SK-N-SH treated with all-trans-retinoic acid at 6 μM for 48 hours (cell line): ENCODE measurements around the gene SCARB2.

Experiments used
- ATAC-seq: fragments of 200-7000 bp; cut with Tn5 transposase; 3 replicates; pipeline ENCODE4 v1.9.1; 2020; ENCODE audit warnings: mild to moderate bottlenecking, moderate library complexity
- BACH2 ChIP-seq: fragments of 250-450 bp; sonication (Bioruptor Pico); IDR thresholded peaks from 2 replicates; pipeline ENCODE4 v1.9.0; 2021; ENCODE audit warnings: mild to moderate bottlenecking, borderline replicate concordance
- CREB5 ChIP-seq: fragments of 250-450 bp; sonication (Bioruptor Pico); IDR thresholded peaks from 2 replicates; pipeline ENCODE4 v1.5.1; 2020; ENCODE audit warnings: low read depth, mild to moderate bottlenecking, moderate library complexity
- CSRNP3 ChIP-seq: fragments of 250-450 bp; sonication (Bioruptor Pico); IDR thresholded peaks from 2 replicates; pipeline ENCODE4 v1.5.1; 2021; ENCODE audit warnings: mild to moderate bottlenecking, moderate library complexity
- ESRRG ChIP-seq: fragments of 250-450 bp; sonication (Bioruptor Pico); IDR thresholded peaks from 2 replicates; pipeline ENCODE4 v1.6.1; 2021; ENCODE audit warnings: mild to moderate bottlenecking
- GLIS3 ChIP-seq: fragments of 250-450 bp; sonication (Bioruptor Pico); IDR thresholded peaks from 2 replicates; pipeline ENCODE4 v1.5.0; 2020; ENCODE audit warnings: mild to moderate bottlenecking, moderate library complexity
- ISL1 ChIP-seq: fragments of 250-450 bp; sonication (Bioruptor Pico); IDR thresholded peaks from 2 replicates; pipeline ENCODE4 v2.1.2; 2022; ENCODE audit warnings: mild to moderate bottlenecking, moderate library complexity
- OSR1 ChIP-seq: fragments of 250-450 bp; sonication (Bioruptor Pico); IDR thresholded peaks from 2 replicates; pipeline ENCODE4 v1.8.0; 2022; ENCODE audit warnings: moderate library complexity, mild to moderate bottlenecking, inconsistent platforms
- PATZ1 ChIP-seq: fragments of 250-450 bp; sonication (Bioruptor Pico); IDR thresholded peaks from 2 replicates; pipeline ENCODE4 v1.8.0; 2020; ENCODE audit warnings: mild to moderate bottlenecking, moderate library complexity, borderline replicate concordance
- POU6F1 ChIP-seq: fragments of 250-450 bp; sonication (Bioruptor Pico); IDR thresholded peaks from 2 replicates; pipeline ENCODE4 v1.8.0; 2021; ENCODE audit warnings: low read depth, mild to moderate bottlenecking, moderate library complexity, borderline replicate concordance
- PPARA ChIP-seq: fragments of 250-450 bp; sonication (Bioruptor Pico); IDR thresholded peaks from 2 replicates; pipeline ENCODE4 v1.5.0; 2020; ENCODE audit warnings: mild to moderate bottlenecking, borderline replicate concordance
- RARB ChIP-seq: fragments of 250-450 bp; sonication (Bioruptor Pico); IDR thresholded peaks from 2 replicates; pipeline ENCODE4 v1.8.0; 2021; ENCODE audit warnings: mild to moderate bottlenecking, moderate library complexity
- SNAI2 ChIP-seq: fragments of 250-450 bp; sonication (Bioruptor Pico); IDR thresholded peaks from 2 replicates; pipeline ENCODE4 v1.5.0; 2020; ENCODE audit warnings: mild to moderate bottlenecking, moderate library complexity
- TCF4 ChIP-seq: fragments of 250-450 bp; sonication (Bioruptor Pico); IDR thresholded peaks from 2 replicates; pipeline ENCODE4 v1.8.0; 2021; ENCODE audit warnings: mild to moderate bottlenecking, moderate library complexity, borderline replicate concordance
- TSHZ2 ChIP-seq: fragments of 250-450 bp; sonication (Bioruptor Pico); IDR thresholded peaks from 2 replicates; pipeline ENCODE4 v1.5.0; 2020; ENCODE audit warnings: mild to moderate bottlenecking, moderate library complexity
- ZC3H10 ChIP-seq: fragments of 250-450 bp; sonication (Bioruptor Pico); IDR thresholded peaks from 2 replicates; pipeline ENCODE4 v1.5.1; 2021; ENCODE audit warnings: mild to moderate bottlenecking, moderate library complexity
- ZFP3 ChIP-seq: fragments of 250-450 bp; sonication (Bioruptor Pico); IDR thresholded peaks from 2 replicates; pipeline ENCODE4 v1.5.0; 2020; ENCODE audit warnings: mild to moderate bottlenecking, moderate library complexity
- ZFP30 ChIP-seq: fragments of 450-650 bp; formaldehyde crosslinking; IDR thresholded peaks from 2 replicates; pipeline ENCODE4 v1.5.0; 2022; ENCODE audit warnings: mild to moderate bottlenecking, moderate library complexity
- ZNF565 ChIP-seq: fragments of 450-650 bp; formaldehyde crosslinking; conservative IDR thresholded peaks from 2 replicates; pipeline ENCODE4 v1.5.0; 2020; ENCODE audit warnings: low read depth, mild to moderate bottlenecking, moderate library complexity
- ZNF70 ChIP-seq: fragments of 450-650 bp; formaldehyde crosslinking; IDR thresholded peaks from 2 replicates; pipeline ENCODE4 v1.5.0; 2020; ENCODE audit warnings: mild to moderate bottlenecking, moderate library complexity
- ZNF8 ChIP-seq: fragments of 450-650 bp; formaldehyde crosslinking; IDR thresholded peaks from 2 replicates; pipeline ENCODE4 v1.5.0; 2020; ENCODE audit warnings: mild to moderate bottlenecking, moderate library complexity

SCARB2 gene

GRCh38 chr4:76160355-76160754 lies 53.3 kb downstream of the SCARB2 start (continued):
- TF ChIP-seq CREB5 (CRISPR knock-in tag), result no peak
- no peak for TF ChIP-seq ZNF70 (CRISPR knock-in tag)
- no peak for TF ChIP-seq POU6F1 (CRISPR knock-in tag)
- TF ChIP-seq ZFP30 (CRISPR knock-in tag), result no peak

- no peak for ATAC-seq
- no peak for TF ChIP-seq SNAI2
- TF ChIP-seq POU6F1 (CRISPR knock-in tag), result no peak
- no peak for TF ChIP-seq GLIS3 (CRISPR knock-in tag)
- no peak for TF ChIP-seq PPARA (CRISPR knock-in tag)
- TF ChIP-seq TSHZ2 (CRISPR knock-in tag), result no peak
- no peak for TF ChIP-seq PATZ1 (CRISPR knock-in tag)
- TF ChIP-seq ZNF565 (CRISPR knock-in tag), result no peak
- TF ChIP-seq ISL1 (CRISPR knock-in tag), result no peak
- TF ChIP-seq RARB, result no peak
- no peak for TF ChIP-seq ZC3H10 (CRISPR knock-in tag)
- TF ChIP-seq BACH2 (CRISPR knock-in tag), result no peak
- no peak for TF ChIP-seq CREB5 (CRISPR knock-in tag)
- no peak for TF ChIP-seq ZFP30 (CRISPR knock-in tag)
- no peak for TF ChIP-seq ZFP3 (CRISPR knock-in tag)
- TF ChIP-seq CSRNP3 (CRISPR knock-in tag), result no peak
- no peak for TF ChIP-seq ZNF8
- no peak for TF ChIP-seq ZNF70 (CRISPR knock-in tag)
- no peak for TF ChIP-seq OSR1
- no peak for TF ChIP-seq ESRRG (CRISPR knock-in tag)
- no peak for TF ChIP-seq TCF4 (CRISPR knock-in tag)
Observed at GRCh38 chr4:76156635-76157034, 57.0 kb downstream of the SCARB2 start.
